Endodermal cell (in vitro differentiated cells): ENCODE results near the gene FASN. TPM values are rescaled to one million over a fixed set of nuclear protein-coding genes. Genes with fewer than 3 reads are reported as not detected.
A peak's percentile ranks its signal among the peaks of the same experiment; 100 is the strongest.

Experiments
- DNase-seq: peaks from one replicate; pipeline ENCODE4 v3.0.0-alpha.2; 2017
- H3K27ac ChIP-seq: 2 replicates; pipeline ENCODE4 v1.5.1; 2013; ENCODE audit warnings: mild to moderate bottlenecking, low read depth, low read length, moderate library complexity
- H3K27me3 ChIP-seq: 2 replicates; pipeline ENCODE4 v1.6.1; 2013; ENCODE audit warnings: mild to moderate bottlenecking, low read length, moderate library complexity; ENCODE audit not compliant: insufficient read depth, control insufficient read depth, poor library complexity, severe bottlenecking
- H3K36me3 ChIP-seq: 2 replicates; pipeline ENCODE4 v1.7.0; 2013; ENCODE audit warnings: mild to moderate bottlenecking, low read length, moderate library complexity; ENCODE audit not compliant: control insufficient read depth, insufficient read depth
- H3K4me1 ChIP-seq: one replicate; pipeline ENCODE4 v1.7.0; 2013; ENCODE audit warnings: low read length; ENCODE audit not compliant: control insufficient read depth, insufficient read depth
- H3K4me3 ChIP-seq: 2 replicates; pipeline ENCODE4 v1.5.1; 2013; ENCODE audit warnings: mild to moderate bottlenecking, low read length, moderate library complexity
- H3K9ac ChIP-seq: 2 replicates; pipeline ENCODE4 v1.6.1; 2013; ENCODE audit warnings: mild to moderate bottlenecking, low read length, moderate library complexity; ENCODE audit not compliant: poor library complexity, severe bottlenecking; ENCODE audit errors: extremely low read depth
- H3K9me3 ChIP-seq: 2 replicates; pipeline ENCODE4 v1.6.1; 2013; ENCODE audit warnings: mild to moderate bottlenecking, low read length, moderate library complexity; ENCODE audit not compliant: control insufficient read depth
- H3K27ac Mint-ChIP-seq: 2 replicates; pipeline ENCODE4 v1.8.0; 2020; ENCODE audit warnings: mixed read lengths
- H3K27me3 Mint-ChIP-seq: 2 replicates; pipeline ENCODE4 v1.8.0; 2021; ENCODE audit warnings: mild to moderate bottlenecking, mixed read lengths; ENCODE audit not compliant: insufficient read depth
- H3K36me3 Mint-ChIP-seq: 2 replicates; pipeline ENCODE4 v1.8.0; 2020; ENCODE audit warnings: low read depth, mixed read lengths
- H3K4me1 Mint-ChIP-seq: 2 replicates; pipeline ENCODE4 v1.8.0; 2020; ENCODE audit warnings: mixed read lengths
- H3K4me3 Mint-ChIP-seq: 2 replicates; pipeline ENCODE4 v1.8.0; 2020; ENCODE audit warnings: mild to moderate bottlenecking, moderate library complexity, mixed read lengths
- H3K9me3 Mint-ChIP-seq: 2 replicates; pipeline ENCODE4 v1.8.0; 2020; ENCODE audit warnings: mild to moderate bottlenecking, mixed read lengths
- CTCF ChIP-seq: fragments of 200-600 bp; sonication (generic); conservative IDR thresholded peaks from 2 replicates; pipeline ENCODE4 v1.5.0; 2021; ENCODE audit warnings: antibody characterized with exemption, mild to moderate bottlenecking
- WGBS, 2 experiments: methylation state at CpG; one replicate each; pipeline versions ENCODE4 v1.1.5 to v1.1.7; 2013; ENCODE audit warnings: missing lambda C conversion rate in 2 of 2, mixed read lengths in 1 of 2; ENCODE audit not compliant: insufficient coverage in 1 of 2, insufficient read length in 1 of 2; 5-methylcytosine and 5-hydroxymethylcytosine counted together
- total RNA-seq, 2 donors: library from RNA; stranded (reverse); fragmentation: NEBNext Ultra II Directional in 1 of 2; extraction: Animal tissue kit (Norgen Biotek cat#: 25700) in 1 of 2; gene quantifications; 2 replicates in 1 of 2; 3 replicates in 1 of 2; pipeline ENCODE4 v1.2.1, GENCODE V29; 2021

The FASN gene
- total RNA-seq, 2 donors from 2014 or later: 371 to 498 TPM

DNA sequence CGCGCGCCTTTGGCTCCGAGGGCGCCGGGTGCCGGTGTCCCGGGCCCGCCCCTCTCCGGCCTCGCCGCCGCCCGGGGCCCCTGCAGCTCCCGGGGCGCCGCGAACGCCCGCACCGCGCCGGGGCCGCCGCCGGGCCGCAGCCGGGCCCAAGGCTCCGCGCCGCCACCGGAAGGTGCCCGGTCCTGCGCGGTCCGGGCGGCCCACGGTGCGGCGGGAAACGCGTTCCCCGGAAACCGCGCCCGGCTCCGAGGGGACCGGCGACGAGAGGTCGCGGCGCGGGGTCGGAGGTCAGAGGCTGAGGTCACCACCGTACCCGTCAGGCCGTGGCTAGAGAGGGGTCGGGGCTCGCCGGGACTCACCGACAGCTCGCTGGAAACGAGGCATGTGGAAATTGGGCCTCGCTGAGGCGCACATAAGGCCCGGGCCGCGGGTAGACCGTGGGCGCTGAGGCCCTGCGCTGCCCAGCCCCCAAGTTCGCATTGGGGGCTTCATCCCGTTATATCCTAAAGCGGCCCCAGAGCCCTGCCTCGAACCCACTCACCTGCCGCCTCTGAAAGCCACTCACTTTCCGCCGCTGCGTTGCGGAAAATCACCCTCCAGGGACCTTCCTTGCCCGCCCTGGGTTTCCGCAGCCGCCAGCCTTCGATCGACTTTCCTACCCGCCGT, 32.3 kb downstream of the FASN start, which contains the start of gene DUS1L:
Gene DUS1L (minus strand): TSS at position 167 of the 666 bp plus-strand sequence. CDS start 745 bp downstream, outside the sequence.
- Histone ChIP-seq H3K9me3 (no peaks in the 10 kb centered on the region), H3K27me3 (peaks cover 8% of the 10 kb centered on the region), H3K27ac (no peak within 1 kb of the TSS), H3K9ac (peak within 1 kb of the TSS; percentile 74), H3K4me3 (peak within 1 kb of the TSS; percentile 82), H3K36me3 (peaks cover 14% of the 10 kb centered on the region), H3K4me1 (peaks cover 4% of the 10 kb centered on the region)
- peak within 1 kb of the TSS; percentile 68 for H3K4me3 Mint-ChIP-seq
- TF ChIP-seq CTCF: no peak
- H3K9me3 Mint-ChIP-seq: no peaks in the 10 kb centered on the region
- peaks cover 5% of the 10 kb centered on the region for H3K4me1 Mint-ChIP-seq
- 12 to 26% methylated on average over 46 to 88 of the region's 88 CpGs for WGBS, 2 experiments
- DNase-seq: peak; percentile 87
- peaks cover 9% of the 10 kb centered on the region for H3K27me3 Mint-ChIP-seq
- H3K36me3 Mint-ChIP-seq: peaks cover 2% of the 10 kb centered on the region
- H3K27ac Mint-ChIP-seq: peak within 1 kb of the TSS; percentile 77

DNA sequence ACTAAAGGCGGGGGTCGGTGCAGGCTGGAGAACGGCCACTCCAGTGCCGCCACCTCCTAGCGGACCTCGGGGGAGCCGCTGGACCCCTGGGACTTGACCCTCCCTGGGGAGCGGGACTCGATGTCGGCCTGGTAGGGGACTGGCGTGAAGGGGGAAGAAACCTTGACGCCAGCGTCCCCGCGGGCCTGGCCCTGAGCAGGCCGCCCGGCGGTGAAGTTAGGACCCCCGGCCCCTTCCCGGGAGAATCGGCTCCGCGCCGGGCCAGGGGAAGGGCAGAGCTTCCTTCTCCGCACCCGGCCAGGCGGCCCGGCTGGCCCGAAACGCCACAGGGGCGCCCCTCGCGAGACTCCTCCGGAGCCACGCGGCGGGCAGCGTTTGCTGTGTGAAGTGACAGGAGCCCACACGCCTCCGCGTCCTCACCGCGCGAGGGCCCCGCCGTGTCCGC, 32.8 kb downstream of the FASN start:
- peaks cover 4% of the 10 kb centered on the region for H3K36me3 Mint-ChIP-seq
- TF ChIP-seq CTCF: no peak
- peaks cover 5% of the 10 kb centered on the region for H3K4me1 Mint-ChIP-seq

DNA sequence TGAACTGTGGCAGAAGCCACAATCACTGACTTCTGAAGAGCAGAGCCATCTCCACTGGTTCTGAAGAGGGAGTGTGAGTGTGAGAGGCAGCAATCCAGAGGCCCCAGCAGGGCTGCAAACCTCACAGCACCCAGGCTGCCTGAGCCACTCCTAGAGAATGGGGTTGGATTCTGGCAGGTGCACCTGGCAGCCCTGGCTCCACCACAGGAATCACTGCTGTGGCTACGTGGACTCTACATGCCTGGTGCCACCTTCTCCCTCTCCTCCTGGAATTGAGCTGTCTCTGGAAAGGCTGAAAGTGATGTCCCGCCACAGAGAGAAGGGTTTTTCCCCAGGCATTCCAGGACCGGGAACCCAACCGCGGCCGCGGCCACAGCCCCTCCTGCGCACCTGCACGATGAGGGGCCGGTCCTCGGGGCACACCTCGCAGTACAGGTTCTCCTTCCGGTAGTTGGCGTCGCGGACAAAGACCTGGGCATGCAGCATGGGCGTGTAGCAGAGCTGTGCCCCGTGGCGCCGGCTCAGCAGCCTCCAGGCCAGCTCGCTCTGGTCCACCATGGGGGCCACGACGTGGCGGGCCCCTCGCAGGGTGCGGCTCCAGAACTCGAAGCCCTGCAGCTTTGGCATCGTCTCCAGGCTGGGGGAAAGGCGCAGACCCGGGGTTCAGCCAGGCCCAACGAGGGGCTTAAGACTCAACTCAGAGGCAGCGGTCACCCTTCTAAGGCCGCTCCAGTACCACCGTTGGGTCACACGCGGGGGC, 33.4 kb downstream of the FASN start:
- H3K9me3 ChIP-seq: no peaks in the 10 kb centered on the region
- peaks cover 5% of the 10 kb centered on the region for H3K36me3 Mint-ChIP-seq
- TF ChIP-seq CTCF: no peak
- H3K9ac ChIP-seq: peak overlapping the region; percentile 74
- no peak for DNase-seq
- H3K36me3 ChIP-seq: peaks cover 14% of the 10 kb centered on the region
- H3K4me3 ChIP-seq: peak overlapping the region; percentile 82
- no peaks in the 10 kb centered on the region for H3K27me3 ChIP-seq
- no peaks in the 10 kb centered on the region for H3K9me3 Mint-ChIP-seq
- H3K4me3 Mint-ChIP-seq: peak overlapping the region; percentile 68
- H3K4me1 Mint-ChIP-seq: peaks cover 5% of the 10 kb centered on the region
- no peak overlapping the region for H3K27ac ChIP-seq
- no peak overlapping the region for H3K27ac Mint-ChIP-seq
- WGBS, 2 experiments: 64 to 74% methylated on average over 28 to 36 of the region's 36 CpGs
- H3K4me1 ChIP-seq: peaks cover 4% of the 10 kb centered on the region
- peaks cover 1% of the 10 kb centered on the region for H3K27me3 Mint-ChIP-seq

More for the DNA sequence above, 32.8 kb downstream of the FASN start:
- H3K27me3 ChIP-seq: peaks cover 3% of the 10 kb centered on the region
- WGBS, 2 experiments: 2 to 11% methylated on average over 7 to 47 of the region's 47 CpGs
- peak overlapping the region; percentile 68 for H3K4me3 Mint-ChIP-seq
- no peaks in the 10 kb centered on the region for H3K9me3 Mint-ChIP-seq
- H3K9me3 ChIP-seq: no peaks in the 10 kb centered on the region
- peak overlapping the region; percentile 74 for H3K9ac ChIP-seq
- H3K4me1 ChIP-seq: peaks cover 4% of the 10 kb centered on the region
- peak overlapping the region; percentile 82 for H3K4me3 ChIP-seq
- H3K27ac ChIP-seq: no peak overlapping the region
- H3K36me3 ChIP-seq: peaks cover 14% of the 10 kb centered on the region
- H3K27ac Mint-ChIP-seq: no peak overlapping the region
- no peak for DNase-seq
- peaks cover 7% of the 10 kb centered on the region for H3K27me3 Mint-ChIP-seq
